Neural progenitor cell (in vitro differentiated cells): ENCODE results near the gene HTT-AS. TPM values are rescaled to one million over a fixed set of nuclear protein-coding genes. Genes with fewer than 3 reads are reported as not detected.

Experiments
- DNase-seq: peaks from one replicate; pipeline ENCODE4 v3.0.0-alpha.2; 2016; ENCODE audit warnings: low spot score
- H2AFZ ChIP-seq: fragments of 200-600 bp; sonication (generic); replicated peaks from 2 replicates; pipeline ENCODE4 v1.6.1; 2016; ENCODE audit warnings: antibody characterized with exemption
- H3F3A ChIP-seq: fragments of 200-600 bp; sonication (generic); 2 replicates; pipeline ENCODE4 v1.6.1; 2016; ENCODE audit warnings: antibody characterized with exemption, low read depth
- H3K27ac ChIP-seq: fragments of 200-600 bp; sonication (generic); 2 replicates; pipeline ENCODE4 v1.5.1; 2016; ENCODE audit warnings: mild to moderate bottlenecking
- H3K27me3 ChIP-seq: fragments of 200-600 bp; sonication (generic); 2 replicates; pipeline ENCODE4 v1.6.1; 2016; ENCODE audit warnings: mild to moderate bottlenecking, moderate library complexity
- H3K36me3 ChIP-seq: fragments of 200-600 bp; sonication (generic); 2 replicates; pipeline ENCODE4 v1.5.1; 2016
- H3K4me1 ChIP-seq: fragments of 200-600 bp; sonication (generic); 2 replicates; pipeline ENCODE4 v1.6.1; 2016; ENCODE audit warnings: mixed run types
- H3K4me2 ChIP-seq: fragments of 200-600 bp; sonication (generic); 2 replicates; pipeline ENCODE4 v1.6.1; 2016
- H3K4me3 ChIP-seq: fragments of 200-600 bp; sonication (generic); 2 replicates; pipeline ENCODE4 v1.5.1; 2016
- H3K79me2 ChIP-seq: fragments of 200-600 bp; sonication (generic); 2 replicates; pipeline ENCODE4 v1.6.1; 2016; ENCODE audit warnings: low read depth
- H3K9ac ChIP-seq: fragments of 200-600 bp; sonication (generic); 2 replicates; pipeline ENCODE4 v1.6.1; 2016
- H3K9me3 ChIP-seq: fragments of 200-600 bp; sonication (generic); 2 replicates; pipeline ENCODE4 v1.5.1; 2016; ENCODE audit warnings: low read depth
- H4K20me1 ChIP-seq: fragments of 200-600 bp; sonication (generic); 2 replicates; pipeline ENCODE4 v1.6.1; 2016; ENCODE audit warnings: low read depth
- H3K27ac Mint-ChIP-seq: 3 replicates; pipeline ENCODE4 v1.8.0; 2021; ENCODE audit warnings: mixed read lengths
- H3K27me3 Mint-ChIP-seq: 2 replicates; pipeline ENCODE4 v1.8.0; 2022; ENCODE audit warnings: low read depth, mild to moderate bottlenecking, inconsistent platforms, moderate library complexity, mixed read lengths; ENCODE audit not compliant: insufficient read depth
- H3K36me3 Mint-ChIP-seq: 3 replicates; pipeline ENCODE4 v1.8.0; 2021; ENCODE audit warnings: mixed read lengths
- H3K4me1 Mint-ChIP-seq: 3 replicates; pipeline ENCODE4 v1.8.0; 2021; ENCODE audit warnings: mixed read lengths
- H3K4me3 Mint-ChIP-seq: 3 replicates; pipeline ENCODE4 v1.8.0; 2021; ENCODE audit warnings: mild to moderate bottlenecking, moderate library complexity, mixed read lengths
- H3K9me3 Mint-ChIP-seq: 3 replicates; pipeline ENCODE4 v1.8.0; 2020; ENCODE audit warnings: mixed read lengths
- EZH2 ChIP-seq: fragments of 200-600 bp; sonication (generic); IDR thresholded peaks from 2 replicates; pipeline ENCODE4 v1.6.1; 2017; ENCODE audit warnings: antibody characterized with exemption, mild to moderate bottlenecking, moderate library complexity
- EZH2phosphoT487 ChIP-seq: fragments of 200-600 bp; sonication (generic); IDR thresholded peaks from 2 replicates; pipeline ENCODE4 v1.6.1; 2017; ENCODE audit warnings: antibody characterized with exemption
- total RNA-seq: library from RNA; depleted of rRNA; stranded (reverse); fragments of >200 nt; gene quantifications from 2 replicates; pipeline ENCODE4 v1.2.3, GENCODE V29; 2015; ENCODE audit warnings: low replicate concordance
- TF ChIP-seq, protein P1 (sequence below): fragments of 200-600 bp; sonication (generic); IDR thresholded peaks from 2 replicates; pipeline ENCODE4 v1.5.1; 2017; ENCODE audit warnings: antibody characterized with exemption, mild to moderate bottlenecking

HTT-AS gene
- total RNA-seq, 1 donor from 2014 or later: not detected

DNA sequence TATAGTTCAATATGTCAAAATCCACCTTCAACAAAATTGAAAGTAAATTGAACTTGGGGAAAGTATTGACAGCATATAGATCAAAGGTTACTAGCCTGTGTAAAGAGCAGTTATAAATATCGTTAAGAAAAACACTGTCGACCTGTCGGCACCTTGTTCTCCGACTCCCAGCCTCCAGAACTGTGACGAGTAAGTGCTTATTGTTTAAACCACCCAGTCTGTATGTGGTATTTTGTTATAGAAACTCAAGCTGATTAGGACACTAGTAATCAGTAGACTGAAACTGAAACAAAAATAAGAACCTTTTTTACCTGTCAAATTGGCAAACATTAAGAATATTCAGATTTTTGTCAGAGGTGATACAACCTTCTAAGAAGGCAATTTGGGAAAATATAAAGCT is 17.1 kb upstream of the HTT-AS start:
- peaks cover 38% of the 10 kb centered on the region for H3K36me3 Mint-ChIP-seq
- Histone ChIP-seq H3K27ac (no peak overlapping the region), H3F3A (no peaks in the 10 kb centered on the region), H3K79me2 (peaks cover 15% of the 10 kb centered on the region), H3K27me3 (no peaks in the 10 kb centered on the region), H3K9me3 (no peaks in the 10 kb centered on the region), H3K36me3 (peaks cover 8% of the 10 kb centered on the region), H2AFZ (no peak overlapping the region), H3K4me3 (no peak overlapping the region), H3K9ac (no peak overlapping the region), H3K4me2 (no peak overlapping the region), H4K20me1 (peaks cover 6% of the 10 kb centered on the region), H3K4me1 (no peaks in the 10 kb centered on the region)
- no peak for DNase-seq
- no peaks in the 10 kb centered on the region for H3K4me1 Mint-ChIP-seq
- no peak overlapping the region for H3K27ac Mint-ChIP-seq
- no peaks in the 10 kb centered on the region for H3K27me3 Mint-ChIP-seq
- no peak overlapping the region for H3K4me3 Mint-ChIP-seq
- peaks cover 6% of the 10 kb centered on the region for H3K9me3 Mint-ChIP-seq
- TF ChIP-seq EZH2phosphoT487: no peak
- TF ChIP-seq, protein P1, sequence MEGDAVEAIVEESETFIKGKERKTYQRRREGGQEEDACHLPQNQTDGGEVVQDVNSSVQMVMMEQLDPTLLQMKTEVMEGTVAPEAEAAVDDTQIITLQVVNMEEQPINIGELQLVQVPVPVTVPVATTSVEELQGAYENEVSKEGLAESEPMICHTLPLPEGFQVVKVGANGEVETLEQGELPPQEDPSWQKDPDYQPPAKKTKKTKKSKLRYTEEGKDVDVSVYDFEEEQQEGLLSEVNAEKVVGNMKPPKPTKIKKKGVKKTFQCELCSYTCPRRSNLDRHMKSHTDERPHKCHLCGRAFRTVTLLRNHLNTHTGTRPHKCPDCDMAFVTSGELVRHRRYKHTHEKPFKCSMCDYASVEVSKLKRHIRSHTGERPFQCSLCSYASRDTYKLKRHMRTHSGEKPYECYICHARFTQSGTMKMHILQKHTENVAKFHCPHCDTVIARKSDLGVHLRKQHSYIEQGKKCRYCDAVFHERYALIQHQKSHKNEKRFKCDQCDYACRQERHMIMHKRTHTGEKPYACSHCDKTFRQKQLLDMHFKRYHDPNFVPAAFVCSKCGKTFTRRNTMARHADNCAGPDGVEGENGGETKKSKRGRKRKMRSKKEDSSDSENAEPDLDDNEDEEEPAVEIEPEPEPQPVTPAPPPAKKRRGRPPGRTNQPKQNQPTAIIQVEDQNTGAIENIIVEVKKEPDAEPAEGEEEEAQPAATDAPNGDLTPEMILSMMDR: no peak

DNA sequence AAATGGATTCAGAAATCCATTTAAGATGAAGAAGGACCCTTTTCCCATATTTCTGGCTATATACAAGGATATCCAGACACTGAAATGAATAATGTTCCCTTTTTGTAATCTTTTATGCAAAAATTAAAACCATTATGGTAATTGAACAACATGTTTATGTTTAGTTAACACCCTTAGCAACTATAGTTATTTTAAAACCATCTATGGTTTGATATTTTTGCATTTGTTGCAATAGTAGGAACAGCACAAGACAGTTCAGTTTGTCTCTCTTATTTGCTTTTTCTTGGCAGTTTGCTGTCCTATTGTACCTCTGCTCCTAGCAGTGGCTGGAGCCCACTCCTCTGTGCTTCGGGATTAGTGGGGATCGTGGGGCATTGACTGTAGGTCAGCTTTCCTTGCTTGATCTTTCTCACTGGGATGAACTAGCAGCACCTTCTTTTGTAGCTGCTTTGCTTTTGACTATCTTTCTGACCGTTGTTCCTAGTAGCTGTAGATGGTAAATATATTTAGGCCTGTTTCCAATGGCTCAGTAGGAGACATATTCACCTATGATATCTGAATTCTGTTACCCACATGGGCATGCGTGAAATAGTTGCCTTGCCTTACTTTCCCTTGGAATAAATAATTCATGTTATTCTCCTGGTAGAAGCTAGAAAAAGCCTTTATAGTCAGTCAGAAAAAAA is 12.9 kb upstream of the HTT-AS start:
- no peaks in the 10 kb centered on the region for H3K4me1 Mint-ChIP-seq

DNA sequence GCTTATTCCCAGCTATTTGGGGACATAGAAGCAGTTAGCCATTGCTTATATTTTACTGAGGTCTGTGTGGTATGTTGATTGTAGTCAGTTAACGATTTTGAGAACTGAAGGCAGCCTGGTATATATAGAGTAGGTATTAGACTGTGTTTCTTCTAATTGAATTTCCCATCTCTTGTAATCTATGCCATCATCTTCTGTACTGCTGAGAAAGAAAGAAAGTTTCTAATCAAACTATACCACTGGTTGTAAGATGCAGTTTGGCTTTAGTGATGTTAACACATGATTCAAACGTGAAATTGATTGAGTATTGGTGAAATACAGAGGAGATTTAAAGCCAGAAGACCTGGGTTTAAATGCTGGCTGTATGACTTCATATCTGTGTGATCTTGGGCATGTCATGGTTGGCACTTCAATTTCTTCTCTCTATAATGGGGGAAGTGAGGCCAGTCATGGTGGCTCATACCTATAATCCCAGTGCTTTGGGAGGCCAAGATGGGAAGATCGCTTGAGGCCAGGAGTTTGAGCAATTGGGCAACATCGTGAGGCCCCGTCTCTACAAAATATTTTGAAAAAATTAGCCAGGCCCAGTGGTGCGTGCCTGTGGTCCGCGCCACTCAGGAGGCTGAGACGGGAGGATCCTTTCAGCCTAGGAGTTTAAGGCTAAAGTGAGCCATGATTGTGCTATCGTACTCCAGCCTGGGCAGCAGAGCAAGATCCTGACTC is 11.8 kb upstream of the HTT-AS start:
- Histone ChIP-seq H3K4me2 (no peak overlapping the region), H3K4me3 (no peak overlapping the region), H3K79me2 (peaks cover 69% of the 10 kb centered on the region), H3K4me1 (no peaks in the 10 kb centered on the region), H2AFZ (no peak overlapping the region), H3K36me3 (peaks cover 8% of the 10 kb centered on the region), H3K27me3 (no peaks in the 10 kb centered on the region), H3K27ac (no peak overlapping the region), H4K20me1 (peaks cover 38% of the 10 kb centered on the region), H3K9ac (no peak overlapping the region), H3F3A (no peaks in the 10 kb centered on the region), H3K9me3 (no peaks in the 10 kb centered on the region)
- no peak overlapping the region for H3K27ac Mint-ChIP-seq
- H3K4me3 Mint-ChIP-seq: no peak overlapping the region
- no peaks in the 10 kb centered on the region for H3K4me1 Mint-ChIP-seq
- TF ChIP-seq, protein P1: no peak
- TF ChIP-seq EZH2: no peak
- TF ChIP-seq EZH2phosphoT487: no peak
- no peak for DNase-seq
- no peaks in the 10 kb centered on the region for H3K9me3 Mint-ChIP-seq
- H3K27me3 Mint-ChIP-seq: no peaks in the 10 kb centered on the region
- peaks cover 19% of the 10 kb centered on the region for H3K36me3 Mint-ChIP-seq

More for the DNA sequence above, 12.9 kb upstream of the HTT-AS start:
- H3K4me1 ChIP-seq: no peaks in the 10 kb centered on the region
- TF ChIP-seq EZH2phosphoT487: no peak
- TF ChIP-seq, protein P1: no peak
- no peak for TF ChIP-seq EZH2
- Mint-ChIP-seq H3K27me3 (no peaks in the 10 kb centered on the region), H3K36me3 (peaks cover 17% of the 10 kb centered on the region), H3K27ac (no peak overlapping the region), H3K4me3 (no peak overlapping the region), H3K9me3 (no peaks in the 10 kb centered on the region)
- H3K79me2 ChIP-seq: peaks cover 57% of the 10 kb centered on the region
- peaks cover 30% of the 10 kb centered on the region for H4K20me1 ChIP-seq
- H3F3A ChIP-seq: no peaks in the 10 kb centered on the region
- no peak overlapping the region for H2AFZ ChIP-seq
- H3K9ac ChIP-seq: no peak overlapping the region
- H3K36me3 ChIP-seq: peaks cover 8% of the 10 kb centered on the region
- no peaks in the 10 kb centered on the region for H3K27me3 ChIP-seq
- H3K4me2 ChIP-seq: no peak overlapping the region
- no peaks in the 10 kb centered on the region for H3K9me3 ChIP-seq
- no peak for DNase-seq
- H3K27ac ChIP-seq: no peak overlapping the region
- H3K4me3 ChIP-seq: no peak overlapping the region
